ENCODE results near the gene BLID.

Gene BLID

DNA sequence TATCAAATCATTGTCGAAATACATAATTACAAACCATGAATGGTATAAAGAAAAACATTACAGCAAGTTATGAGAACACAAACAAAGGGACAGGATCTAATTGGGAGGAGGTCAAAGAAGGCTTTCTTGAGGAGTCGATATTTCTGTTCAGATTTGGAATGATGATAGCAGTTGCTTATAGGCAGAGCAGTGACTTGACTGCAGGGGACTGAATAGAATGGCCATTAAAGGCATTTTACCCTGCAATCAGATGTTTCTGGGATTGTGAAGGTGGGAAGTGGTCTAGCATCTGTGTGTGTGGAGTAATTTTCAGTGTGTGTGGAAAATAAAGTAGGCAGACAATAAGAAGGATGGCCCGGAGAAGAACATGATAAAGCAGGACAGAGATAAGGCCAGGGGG, 41.0 kb downstream of the BLID start:
- no peak for DNase-seq

DNA sequence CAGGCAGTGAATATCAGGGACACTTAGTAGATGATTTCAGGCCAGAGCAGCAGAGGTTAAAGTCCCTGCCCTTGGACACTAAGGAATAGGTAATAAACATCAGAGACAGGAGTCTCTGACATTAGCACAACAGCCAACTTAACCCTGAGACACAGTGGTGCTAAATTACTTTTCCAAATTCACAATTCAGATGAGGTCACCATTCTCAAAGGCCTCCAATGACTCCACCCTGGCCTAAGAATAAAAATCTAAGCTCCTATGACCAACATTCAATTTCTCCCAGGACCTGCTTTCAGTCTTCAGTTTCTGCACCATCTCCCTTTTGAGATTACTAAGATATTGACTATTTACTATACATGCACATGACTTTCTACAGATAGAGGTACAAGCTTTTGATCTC, 42.0 kb downstream of the BLID start:
- DNase-seq: no peak

DNA sequence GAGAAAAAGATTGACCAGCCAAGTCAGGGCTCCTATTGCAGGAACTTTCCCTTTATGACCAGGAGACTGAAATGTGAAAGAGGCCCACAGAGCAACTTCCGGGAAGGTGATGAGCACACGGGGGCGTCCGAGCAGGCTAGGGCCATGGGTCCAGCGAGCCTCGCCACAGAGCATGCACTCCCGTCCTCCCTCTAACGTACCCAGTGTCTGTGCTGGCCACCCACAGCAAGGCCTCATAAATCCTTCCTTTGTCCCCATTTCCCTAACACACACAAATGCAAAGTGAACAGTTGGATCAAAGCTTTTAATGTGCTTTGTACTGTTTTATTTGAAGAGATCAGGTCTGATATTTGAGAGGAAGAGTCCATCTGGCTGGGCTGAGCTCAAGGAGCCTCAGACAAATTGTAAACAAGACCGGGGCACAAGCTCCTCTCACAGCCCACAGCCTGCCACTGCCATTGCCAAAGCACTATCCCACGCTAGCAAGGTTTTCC, 44.3 kb downstream of the BLID start:
- no peak for DNase-seq

DNA sequence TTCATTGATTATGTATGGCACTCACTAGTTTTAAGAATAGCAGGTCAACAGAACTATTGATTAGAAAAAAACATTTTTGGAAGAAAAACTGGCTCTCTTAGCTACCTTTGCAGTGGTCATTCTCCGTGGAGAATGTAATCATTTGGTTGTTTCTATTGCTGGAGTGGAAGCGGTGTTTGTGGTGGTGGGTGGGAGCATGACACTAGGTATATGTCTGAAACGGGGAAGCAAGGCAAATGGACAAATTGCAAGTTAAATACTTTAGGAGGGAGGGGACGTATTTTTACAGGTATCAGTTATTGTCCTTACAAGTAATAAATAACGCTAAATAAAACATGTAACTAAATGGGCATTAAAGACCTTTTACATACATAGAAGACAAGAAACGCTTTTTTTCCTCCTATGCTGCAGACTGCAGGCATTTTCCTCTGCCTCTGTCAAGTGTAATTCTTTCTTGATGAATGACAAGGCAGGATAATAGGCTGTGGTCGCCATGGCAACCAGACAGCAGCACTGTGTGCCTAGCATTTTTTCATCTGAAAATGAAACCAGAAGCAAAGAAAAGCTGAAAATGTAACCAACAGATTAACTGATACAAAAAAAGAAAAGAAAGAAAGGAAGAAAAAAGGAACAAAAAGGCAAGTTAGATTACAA, 46.2 kb downstream of the BLID start:
- DNase-seq: no peak

DNA sequence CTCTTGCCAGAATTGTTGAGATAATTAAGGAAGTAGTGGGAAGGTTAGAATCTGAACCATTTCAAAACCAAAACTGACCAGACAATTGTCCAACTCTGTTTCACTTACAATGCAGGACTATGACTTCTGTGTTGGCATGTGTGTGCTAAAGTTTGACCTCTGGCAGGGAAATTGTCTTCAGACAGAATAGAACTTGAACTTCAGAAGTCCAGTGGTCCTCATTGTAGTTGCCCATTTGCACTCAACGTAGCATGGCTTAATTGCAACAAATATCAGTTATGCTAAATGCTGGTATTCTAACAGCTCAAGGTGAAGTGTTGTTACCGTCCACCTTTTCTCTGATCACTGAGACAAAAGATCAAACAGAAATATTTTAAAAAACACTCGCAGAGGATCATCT, 47.2 kb downstream of the BLID start:
- no peak for DNase-seq

DNA sequence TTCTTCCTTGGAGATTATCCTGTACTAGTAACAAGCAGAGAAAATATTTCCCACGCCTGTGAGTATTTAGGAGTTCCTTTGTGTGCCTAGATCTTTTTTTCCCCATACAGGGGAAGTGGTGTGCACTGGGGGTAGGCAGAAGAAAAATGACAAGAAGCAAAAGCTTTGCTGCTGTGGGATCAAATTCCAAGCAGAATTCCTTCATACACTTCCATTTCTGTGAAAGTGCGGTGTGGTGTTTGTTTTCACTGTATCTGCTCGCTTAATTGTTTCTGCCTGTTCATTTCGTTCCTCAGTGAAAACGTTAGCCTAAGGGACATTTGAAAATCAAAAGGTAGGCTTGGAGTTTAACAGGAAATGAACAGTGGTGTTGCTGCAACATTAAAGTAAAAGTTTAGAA, 47.9 kb downstream of the BLID start:
- no peak for DNase-seq

All from GF-D8 (cell line).